ENCODE results near the gene POU2F3. TPM values are rescaled to one million over a fixed set of nuclear protein-coding genes. Genes with fewer than 3 reads are reported as not detected.

POU2F3 gene
- polyA plus RNA-seq, 3 donors: 0.37 to 0.54 TPM; not detected in 1

GRCh38 chr11:120294096-120294495, 54.2 kb downstream of the POU2F3 start:
- Histone ChIP-seq H3K27ac (ENCODE audit: low read depth in 1 of 2, low read length in 2 of 2) (no peak overlapping the region), H3K4me2 (replicated peaks; ENCODE audit: extremely low read depth, low read length, poor library complexity, severe bottlenecking) (no peak overlapping the region), H3K36me3 (replicated peaks in 1 of 2; ENCODE audit: control insufficient read depth in 1 of 2, insufficient read depth in 2 of 2, low read length in 2 of 2) (no peaks in the 10 kb centered on the region), H3K27me3 (ENCODE audit: control insufficient read depth in 2 of 2, insufficient read depth in 2 of 2, low read length in 2 of 2) (peaks cover 18 to 50% of the 10 kb centered on the region in 2 donors), H3K9me3 (replicated peaks in 1 of 2; ENCODE audit: control insufficient read depth in 1 of 2, insufficient read depth in 1 of 2, low read length in 2 of 2) (no peaks in the 10 kb centered on the region), H3K4me1 (ENCODE audit: control insufficient read depth in 1 of 2, insufficient read depth in 2 of 2, low read length in 2 of 2) (peaks cover 10% of the 10 kb centered on the region in 2 donors), H2AFZ (ENCODE audit: insufficient read depth, low read depth, low read length, poor library complexity, severe bottlenecking) (no peak overlapping the region), H3K4me3 (replicated peaks in 1 of 3; ENCODE audit: low read depth in 2 of 3, low read length in 3 of 3) (no peak overlapping the region), H3K79me2 (ENCODE audit: insufficient read depth, low read length) (no peaks in the 10 kb centered on the region), H3K9ac (ENCODE audit: insufficient read depth, low read length, poor library complexity, severe bottlenecking) (no peak overlapping the region), H4K20me1 (ENCODE audit: insufficient read depth, low read length) (no peaks in the 10 kb centered on the region)
- Mint-ChIP-seq H3K9me3 (peaks cover 0 to 7% (median 1%) of the 10 kb centered on the region in 7 donors), H3K27ac (peak overlapping the region in 1 of 7 donors; percentile 36), H3K27me3 (ENCODE audit: low read depth in 3 of 3) (peaks cover 34 to 66% (median 40%) of the 10 kb centered on the region in 3 donors), H3K4me3 (peak overlapping the region in 1 of 2 donors; percentile 8), H3K4me1 (peaks cover 17% of the 10 kb centered on the region), H3K36me3 (no peaks in the 10 kb centered on the region)
- intact Hi-C loops (cut with micrococcal nuclease): no loop called here
- no peak for TF ChIP-seq CTCF (IDR thresholded peaks at IDR 0.05)
- DNase-seq: no peak
- 100% methylated on average over 3 of the region's 5 CpGs for WGBS (ENCODE audit: insufficient coverage)

- Histone ChIP-seq H3K4me2 (replicated peaks; ENCODE audit: extremely low read depth, low read length, poor library complexity, severe bottlenecking) (no peak overlapping the region), H2AFZ (ENCODE audit: insufficient read depth, low read depth, low read length, poor library complexity, severe bottlenecking) (no peak overlapping the region), H3K27me3 (ENCODE audit: control insufficient read depth in 2 of 2, insufficient read depth in 2 of 2, low read length in 2 of 2) (peaks cover 14 to 40% of the 10 kb centered on the region in 2 donors), H3K9me3 (replicated peaks in 1 of 2; ENCODE audit: control insufficient read depth in 1 of 2, insufficient read depth in 1 of 2, low read length in 2 of 2) (no peaks in the 10 kb centered on the region), H3K4me3 (replicated peaks in 1 of 3; ENCODE audit: low read depth in 2 of 3, low read length in 3 of 3) (no peak overlapping the region), H3K9ac (ENCODE audit: insufficient read depth, low read length, poor library complexity, severe bottlenecking) (no peak overlapping the region), H3K79me2 (ENCODE audit: insufficient read depth, low read length) (no peaks in the 10 kb centered on the region), H3K4me1 (ENCODE audit: control insufficient read depth in 1 of 2, insufficient read depth in 2 of 2, low read length in 2 of 2) (peaks cover 8 to 10% of the 10 kb centered on the region in 2 donors), H3K36me3 (replicated peaks in 1 of 2; ENCODE audit: control insufficient read depth in 1 of 2, insufficient read depth in 2 of 2, low read length in 2 of 2) (no peaks in the 10 kb centered on the region), H3K27ac (ENCODE audit: low read depth in 1 of 2, low read length in 2 of 2) (no peak overlapping the region), H4K20me1 (ENCODE audit: insufficient read depth, low read length) (no peaks in the 10 kb centered on the region)
- WGBS (ENCODE audit: insufficient coverage): 67% methylated on average over 1 of the region's 4 CpGs
- no peak for DNase-seq
- Mint-ChIP-seq H3K4me1 (peaks cover 11% of the 10 kb centered on the region), H3K27me3 (ENCODE audit: low read depth in 3 of 3) (peaks cover 36 to 60% (median 40%) of the 10 kb centered on the region in 3 donors), H3K36me3 (no peaks in the 10 kb centered on the region), H3K9me3 (peaks cover 0 to 7% (median 0%) of the 10 kb centered on the region in 7 donors), H3K4me3 (no peak overlapping the region), H3K27ac (no peak overlapping the region)
- intact Hi-C loops (cut with micrococcal nuclease): no loop called here
- no peak for TF ChIP-seq CTCF (IDR thresholded peaks at IDR 0.05)
Measured at GRCh38 chr11:120295099-120295498, 55.2 kb downstream of the POU2F3 start.

Data from CD14-positive monocyte (primary cell).